HT1080 (cell line): ENCODE measurements around the gene RABGGTA. TPM values are rescaled to one million over a fixed set of nuclear protein-coding genes. Genes with fewer than 3 reads are reported as not detected.

ENCODE experiments used
- DNase-seq: peaks from one replicate; pipeline ENCODE4 v3.0.0-alpha.2; 2015; ENCODE audit warnings: low read depth
- polyA plus RNA-seq, 2 experiments: library from polyadenylated mRNA; depleted of rRNA; stranded (reverse); fragments of >200 nt; gene quantifications; 2 replicates each; pipeline ENCODE4 v1.2.3, GENCODE V29; 2015
- total RNA-seq: library from RNA; depleted of rRNA; stranded (reverse); fragments of >200 nt; shearing (Covaris generic); gene quantifications from 2 replicates; pipeline ENCODE4 v1.2.3, GENCODE V29; 2014; rRNA removed

Gene RABGGTA, protein sequence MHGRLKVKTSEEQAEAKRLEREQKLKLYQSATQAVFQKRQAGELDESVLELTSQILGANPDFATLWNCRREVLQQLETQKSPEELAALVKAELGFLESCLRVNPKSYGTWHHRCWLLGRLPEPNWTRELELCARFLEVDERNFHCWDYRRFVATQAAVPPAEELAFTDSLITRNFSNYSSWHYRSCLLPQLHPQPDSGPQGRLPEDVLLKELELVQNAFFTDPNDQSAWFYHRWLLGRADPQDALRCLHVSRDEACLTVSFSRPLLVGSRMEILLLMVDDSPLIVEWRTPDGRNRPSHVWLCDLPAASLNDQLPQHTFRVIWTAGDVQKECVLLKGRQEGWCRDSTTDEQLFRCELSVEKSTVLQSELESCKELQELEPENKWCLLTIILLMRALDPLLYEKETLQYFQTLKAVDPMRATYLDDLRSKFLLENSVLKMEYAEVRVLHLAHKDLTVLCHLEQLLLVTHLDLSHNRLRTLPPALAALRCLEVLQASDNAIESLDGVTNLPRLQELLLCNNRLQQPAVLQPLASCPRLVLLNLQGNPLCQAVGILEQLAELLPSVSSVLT
- 24.0 and 24.5 TPM in 2 replicates for total RNA-seq
- 34.4 and 41.7 TPM in 2 replicates for polyA plus RNA-seq (2015; cell fraction: cytosol; rRNA removed)
- polyA plus RNA-seq (2015; cell fraction: nucleus; rRNA removed) = 83.6 and 96.7 TPM in 2 replicates

DNA sequence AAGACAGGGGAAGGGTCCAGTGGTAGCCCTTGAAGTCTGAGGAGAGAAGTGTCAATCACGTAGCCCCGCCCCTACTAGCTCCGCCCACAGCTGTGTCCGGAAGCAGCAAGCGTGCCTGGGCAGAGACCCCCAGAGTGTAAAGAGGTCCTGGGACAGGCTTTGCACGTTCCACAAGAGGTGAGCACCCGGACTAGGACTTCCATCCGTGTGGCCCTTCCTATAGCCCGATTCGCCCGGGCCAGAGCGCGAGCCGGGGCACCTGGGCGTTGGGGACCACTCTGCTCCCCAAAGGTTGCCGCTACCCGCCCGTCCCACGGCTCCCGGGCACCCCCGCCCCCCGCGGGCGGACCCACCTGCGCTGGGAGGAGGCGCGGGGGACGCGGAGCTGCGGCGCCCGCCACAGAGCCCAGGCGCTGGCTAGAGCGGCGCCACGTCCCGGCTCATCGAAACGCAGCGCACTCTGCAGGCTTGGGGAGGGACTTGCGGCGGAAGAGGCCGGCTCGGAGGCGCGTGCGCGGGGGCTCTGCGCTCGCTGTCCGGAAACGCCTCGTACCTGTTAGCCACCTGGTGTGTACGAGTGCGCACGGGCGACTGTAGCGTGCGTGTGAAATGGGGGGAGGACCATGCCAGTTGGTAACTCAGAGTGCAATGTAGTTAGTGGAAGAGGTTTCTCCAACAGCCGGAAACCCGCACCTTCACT is at the start of gene RABGGTA:
Gene RABGGTA (minus strand): TSS at position 464 of the 700 bp plus-strand sequence. CDS start 482 bp downstream, outside the sequence.
- peak; percentile 85 for DNase-seq

DNA sequence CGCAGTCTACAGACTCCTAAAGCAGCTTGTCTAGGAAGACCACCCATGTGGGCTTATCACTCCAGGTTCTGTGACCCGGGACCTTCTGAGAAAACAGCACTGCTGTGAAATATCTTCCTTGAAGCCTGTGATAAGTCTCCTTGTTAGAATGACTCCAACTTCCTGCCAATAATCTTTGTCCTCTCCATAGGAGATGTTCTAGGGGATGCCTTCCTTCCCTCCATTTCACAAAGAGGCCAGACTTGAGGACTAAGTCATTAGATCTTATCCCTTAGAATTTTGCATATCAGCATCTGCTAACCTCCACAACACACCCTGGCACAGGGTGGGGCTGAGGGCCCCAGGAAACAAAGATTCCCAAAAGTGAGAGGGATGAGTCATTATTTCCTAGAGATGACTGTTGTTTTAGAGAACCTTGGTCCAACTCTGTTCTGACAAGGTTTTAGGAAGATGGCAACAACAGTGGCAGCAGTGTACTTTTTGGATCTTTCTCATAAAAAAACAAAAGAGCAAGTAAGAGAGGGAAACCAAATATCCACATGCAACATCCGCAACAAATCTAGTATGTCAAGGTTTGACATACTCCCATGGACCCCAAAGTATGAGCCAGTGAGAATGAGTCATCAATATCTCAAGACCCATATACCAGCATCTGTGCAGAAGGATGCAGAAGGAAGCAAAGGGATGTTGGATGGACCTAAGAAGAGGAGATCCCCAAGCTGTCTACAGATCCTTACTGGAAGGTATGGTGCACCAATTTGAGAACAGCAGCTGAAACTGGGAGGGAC is 45.9 kb upstream of the RABGGTA start:
- DNase-seq = peak; percentile 73

GRCh38 chr14:24316597-24316950 is 45.2 kb upstream of the RABGGTA start:
- no peak for DNase-seq

DNA sequence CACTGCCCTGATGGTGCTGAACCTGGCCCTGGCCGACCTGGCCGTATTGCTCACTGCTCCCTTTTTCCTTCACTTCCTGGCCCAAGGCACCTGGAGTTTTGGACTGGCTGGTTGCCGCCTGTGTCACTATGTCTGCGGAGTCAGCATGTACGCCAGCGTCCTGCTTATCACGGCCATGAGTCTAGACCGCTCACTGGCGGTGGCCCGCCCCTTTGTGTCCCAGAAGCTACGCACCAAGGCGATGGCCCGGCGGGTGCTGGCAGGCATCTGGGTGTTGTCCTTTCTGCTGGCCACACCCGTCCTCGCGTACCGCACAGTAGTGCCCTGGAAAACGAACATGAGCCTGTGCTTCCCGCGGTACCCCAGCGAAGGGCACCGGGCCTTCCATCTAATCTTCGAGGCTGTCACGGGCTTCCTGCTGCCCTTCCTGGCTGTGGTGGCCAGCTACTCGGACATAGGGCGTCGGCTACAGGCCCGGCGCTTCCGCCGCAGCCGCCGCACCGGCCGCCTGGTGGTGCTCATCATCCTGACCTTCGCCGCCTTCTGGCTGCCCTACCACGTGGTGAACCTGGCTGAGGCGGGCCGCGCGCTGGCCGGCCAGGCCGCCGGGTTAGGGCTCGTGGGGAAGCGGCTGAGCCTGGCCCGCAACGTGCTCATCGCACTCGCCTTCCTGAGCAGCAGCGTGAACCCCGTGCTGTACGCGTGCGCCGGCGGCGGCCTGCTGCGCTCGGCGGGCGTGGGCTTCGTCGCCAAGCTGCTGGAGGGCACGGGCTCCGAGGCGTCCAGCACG is 44.6 kb upstream of the RABGGTA start:
- DNase-seq = no peak

DNA sequence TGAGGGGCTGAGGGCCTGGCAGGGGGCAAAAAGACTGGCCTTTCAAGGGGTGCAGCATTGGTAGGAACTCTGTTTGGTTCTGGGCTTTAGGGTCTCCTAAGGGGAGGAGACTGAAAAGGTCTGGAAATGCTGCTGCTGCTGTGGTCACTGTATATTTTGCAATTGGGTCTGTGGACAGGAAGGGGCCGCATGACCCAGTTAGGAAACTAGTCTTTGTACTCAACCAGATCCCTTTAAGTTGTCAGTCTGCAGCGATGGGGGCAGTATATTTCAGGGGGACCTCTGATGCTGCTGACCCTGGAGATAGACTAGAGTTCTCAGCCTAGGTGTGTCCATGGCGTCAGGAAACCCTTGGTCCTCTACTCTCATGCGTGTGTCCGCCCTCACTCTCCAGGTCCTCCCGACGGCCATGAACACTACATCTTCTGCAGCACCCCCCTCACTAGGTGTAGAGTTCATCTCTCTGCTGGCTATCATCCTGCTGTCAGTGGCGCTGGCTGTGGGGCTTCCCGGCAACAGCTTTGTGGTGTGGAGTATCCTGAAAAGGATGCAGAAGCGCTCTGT is 43.9 kb upstream of the RABGGTA start:
- no peak for DNase-seq

GRCh38 chr14:24314377-24315193 is 43.2 kb upstream of the RABGGTA start:
- DNase-seq = no peak

- no peak for DNase-seq
Observed at GRCh38 chr14:24313913-24314312, 42.5 kb upstream of the RABGGTA start.

DNA sequence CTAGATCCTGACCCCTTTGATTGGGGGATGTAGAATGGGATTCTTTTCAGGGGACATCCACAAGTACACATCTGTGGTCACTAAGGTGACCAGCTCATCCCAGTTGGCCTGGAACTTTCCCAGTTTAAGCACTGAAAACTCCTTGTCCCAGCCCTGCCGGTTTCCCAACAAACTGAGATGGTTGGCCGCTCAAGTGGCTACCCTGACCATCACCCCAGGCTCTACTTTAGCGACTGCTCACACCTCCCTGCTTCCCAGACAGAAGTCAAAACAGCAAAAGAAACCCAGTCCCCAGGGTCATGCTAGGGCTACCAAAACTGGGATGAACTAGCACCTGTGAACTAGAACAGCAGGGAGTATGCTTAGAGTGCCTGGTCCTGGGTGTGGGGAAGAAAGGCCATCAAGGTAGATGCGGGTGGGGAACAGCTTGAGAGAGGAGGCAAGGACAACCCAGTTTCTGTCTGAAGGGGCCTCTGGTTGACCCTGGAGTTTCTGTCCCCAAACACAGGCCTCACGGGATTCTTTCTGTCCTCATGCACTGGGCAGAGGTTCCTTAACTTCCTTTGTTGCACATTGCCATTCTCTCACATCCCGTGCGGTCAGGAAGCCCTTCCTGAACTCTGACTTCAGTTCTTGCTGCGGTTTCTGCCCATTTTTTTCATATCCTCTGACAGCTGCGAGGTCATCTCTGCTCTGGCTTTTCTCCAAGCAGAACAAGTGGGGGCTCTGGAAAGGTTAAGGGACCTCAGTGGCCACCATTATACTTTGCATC is 41.5 kb upstream of the RABGGTA start:
- DNase-seq = peak; percentile 77

- no peak for DNase-seq
Observed at GRCh38 chr14:24311837-24312615, 40.6 kb upstream of the RABGGTA start.

- no peak for DNase-seq
Observed at GRCh38 chr14:24310646-24311604, 39.5 kb upstream of the RABGGTA start, which contains the start of gene LTB4R. LTB4R (plus strand) TSS chr14:24311502; CDS start chr14:24315652, 4,150 bp downstream.

DNA sequence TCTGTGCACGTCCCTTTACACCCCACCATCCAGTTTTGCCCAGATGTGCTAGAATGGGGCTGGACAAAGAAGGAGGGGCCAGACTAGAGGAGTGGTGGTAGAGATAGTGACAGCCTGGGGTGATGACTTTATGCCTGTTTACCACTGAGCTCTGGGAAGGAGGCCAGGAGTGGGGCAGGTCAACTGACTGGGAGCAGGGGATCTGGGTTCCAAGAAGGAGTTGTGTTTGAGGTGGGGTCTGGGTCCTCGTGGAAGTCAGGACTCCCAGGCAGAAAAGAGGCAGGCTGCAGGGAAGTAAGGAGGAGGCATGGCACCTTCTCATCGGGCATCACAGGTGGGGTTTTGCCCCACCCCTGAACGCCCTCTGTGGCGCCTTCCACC is 38.9 kb upstream of the RABGGTA start:
- no peak for DNase-seq

DNA sequence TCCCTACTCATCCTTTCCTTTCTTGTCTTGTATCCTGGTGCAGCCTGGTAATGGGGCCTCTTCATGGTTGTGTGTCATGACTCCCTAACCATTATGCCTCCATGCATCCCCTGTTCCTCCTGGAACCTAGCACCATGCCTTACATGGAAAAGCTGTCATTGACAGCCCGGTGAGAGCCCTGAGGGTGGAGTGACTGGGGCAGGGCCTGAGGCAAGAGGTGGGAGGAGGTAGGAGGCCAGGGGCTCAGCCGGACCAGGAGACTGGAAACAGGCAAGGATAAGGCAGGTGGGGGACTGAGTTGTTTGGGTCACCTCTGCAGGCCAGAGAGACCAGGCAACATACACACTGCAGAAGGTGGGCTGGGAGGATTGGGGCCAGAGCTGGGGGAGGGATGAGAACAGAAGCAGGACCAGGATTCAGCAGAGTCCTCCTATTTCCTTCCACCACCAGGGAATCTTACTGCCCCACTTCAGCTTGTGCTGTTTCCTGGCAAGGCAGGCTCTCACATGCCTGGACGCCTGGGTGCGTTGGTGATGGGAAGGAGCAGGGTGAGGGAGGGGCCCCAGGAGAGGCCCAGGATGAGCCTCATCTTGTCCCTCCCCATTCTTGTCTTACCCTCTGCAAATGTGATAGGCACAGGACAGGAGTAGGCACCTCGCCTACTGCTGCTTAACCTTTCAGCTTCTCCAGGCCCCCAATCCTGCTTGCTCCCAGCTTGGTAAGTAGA is 38.3 kb upstream of the RABGGTA start, which contains the start of gene LTB4R2:
Gene LTB4R2 (plus strand): TSS at position 603 of the 727 bp plus-strand sequence. CDS start 525 bp downstream, outside the sequence.
- no peak for DNase-seq

GRCh38 chr14:24308342-24309124 is 37.1 kb upstream of the RABGGTA start:
- no peak for DNase-seq

DNA sequence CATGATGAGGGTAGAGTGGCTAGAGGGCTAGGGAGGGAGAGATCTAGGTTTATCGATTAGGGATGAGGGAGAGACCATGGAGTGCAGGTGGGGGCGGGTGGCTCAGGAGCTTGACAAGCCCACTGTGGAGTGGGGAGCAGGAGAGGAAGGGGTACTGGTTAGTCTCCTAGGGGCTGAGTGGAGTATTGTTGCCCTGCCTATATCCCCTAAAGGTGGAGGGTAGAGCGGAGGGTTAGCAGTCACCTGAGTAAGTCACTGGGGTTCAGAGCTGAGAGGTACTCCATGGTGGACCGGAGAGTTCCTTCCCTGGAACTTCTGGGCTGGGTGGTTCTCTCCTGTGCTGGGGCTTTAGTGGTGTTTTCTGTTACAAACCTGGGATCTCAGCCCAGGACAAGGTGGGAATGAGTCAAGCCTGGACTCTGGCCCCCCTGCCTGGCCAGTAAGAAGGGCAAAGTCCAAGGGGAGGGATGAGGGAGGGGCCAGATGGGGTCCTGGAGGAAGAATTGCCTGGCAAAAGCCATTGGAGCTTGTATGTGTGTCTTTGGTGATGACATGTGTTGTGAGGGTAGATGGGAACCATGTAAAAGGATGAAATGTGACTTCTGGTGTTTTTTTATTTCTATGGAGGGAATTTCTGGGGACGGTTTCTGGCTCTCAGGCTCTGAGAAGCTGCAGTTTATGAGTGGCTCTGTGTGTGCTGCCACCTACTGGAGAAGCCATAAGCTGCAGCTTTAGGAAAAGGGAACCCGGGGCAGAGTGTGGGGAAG is 36.4 kb upstream of the RABGGTA start, which contains the start of gene CIDEB:
Gene CIDEB (minus strand): TSS at position 403 of the 767 bp plus-strand sequence. CDS start 119 bp downstream, at position 284.
- DNase-seq = peak; percentile 56
